Ureter (tissue), 1 donor: Measurements from ENCODE around the gene MAGI2. TPM values are rescaled to one million over a fixed set of nuclear protein-coding genes. Genes with fewer than 3 reads are reported as not detected.
A peak's percentile ranks its signal among the peaks of the same experiment; 100 is the strongest.
"Not testable (repeated sequence)": the region's sequence is repeated elsewhere in the genome, so short reads cannot be mapped to it uniquely, and the experiment has no call there.

Experiments used
- DNase-seq: peaks from one replicate; pipeline ENCODE4 v3.0.0-alpha.2; 2020; ENCODE audit warnings: low spot score
- total RNA-seq: library from RNA; stranded (reverse); gene quantifications from one replicate; pipeline ENCODE4 v1.2.4, GENCODE V29; 2023
- donor health status: DM: yes; HTN: yes; CAD: no.

The MAGI2 gene
- total RNA-seq, 1 donor from 2014 or later, result 25.3 TPM

- no peak for DNase-seq
Measured at GRCh38 chr7:78038465-78039080, 1414.9 kb downstream of the MAGI2 start.

DNA sequence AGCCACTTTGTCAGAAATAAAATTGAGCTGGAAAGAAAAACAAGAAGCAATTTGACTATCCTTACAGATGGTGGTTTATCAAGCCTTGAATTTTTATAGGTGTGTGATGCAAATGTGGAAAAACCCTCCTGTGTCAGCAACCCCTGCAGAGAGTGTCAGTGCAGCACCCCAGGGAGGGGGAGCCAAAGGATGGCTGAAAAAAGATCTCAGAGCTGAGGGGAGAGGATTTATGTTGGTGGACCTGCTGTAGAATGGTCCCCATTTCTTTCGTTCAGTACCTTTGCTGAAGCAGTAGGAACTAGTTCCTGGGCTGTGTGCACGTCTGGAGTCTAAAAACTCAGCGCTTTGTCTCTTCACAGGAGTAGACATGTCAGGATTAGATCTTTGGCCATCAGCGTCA is 1415.9 kb downstream of the MAGI2 start:
- no peak for DNase-seq

DNA sequence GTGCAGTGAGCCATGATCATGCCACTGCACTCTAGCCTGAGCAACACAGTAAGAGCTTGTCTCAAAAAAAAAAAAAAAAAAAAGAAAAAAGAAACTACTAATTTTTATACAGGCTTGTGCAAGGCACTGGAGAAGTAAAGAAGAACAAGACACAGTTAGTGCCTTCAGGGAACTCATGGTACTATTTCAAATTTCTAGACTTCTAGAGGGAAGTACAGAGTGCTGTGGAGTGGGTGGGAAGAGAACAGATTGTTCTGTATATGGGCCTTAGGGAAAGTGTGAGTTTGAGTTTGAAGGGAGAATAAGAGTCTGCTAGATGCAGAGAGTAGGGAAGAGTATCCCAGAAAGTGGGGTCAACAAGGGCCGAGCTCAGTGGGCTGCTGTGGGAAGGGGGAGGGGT is 1420.1 kb downstream of the MAGI2 start:
- DNase-seq, result no peak

DNA sequence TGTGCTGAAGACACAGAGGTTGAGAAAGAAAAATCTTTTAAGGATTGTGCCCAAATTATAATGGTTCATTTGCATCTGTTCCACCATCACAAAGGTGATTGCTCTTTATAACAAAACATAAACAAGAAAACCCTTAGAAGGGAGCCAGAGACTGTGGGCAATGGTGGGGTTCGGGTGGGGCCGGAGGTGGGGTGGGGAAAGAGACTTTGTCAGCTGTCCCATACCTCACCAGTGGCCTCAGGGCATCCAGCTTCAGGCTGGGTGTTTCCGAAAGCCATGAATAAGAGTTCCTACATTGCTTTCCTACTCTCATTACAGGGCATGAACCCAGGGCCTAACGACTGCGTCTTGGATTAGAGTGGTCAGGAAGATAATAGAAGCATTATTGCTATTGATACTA is 1427.0 kb downstream of the MAGI2 start:
- DNase-seq, result no peak

GRCh38 chr7:78024591-78024990 is 1428.9 kb downstream of the MAGI2 start:
- DNase-seq, result no peak

DNA sequence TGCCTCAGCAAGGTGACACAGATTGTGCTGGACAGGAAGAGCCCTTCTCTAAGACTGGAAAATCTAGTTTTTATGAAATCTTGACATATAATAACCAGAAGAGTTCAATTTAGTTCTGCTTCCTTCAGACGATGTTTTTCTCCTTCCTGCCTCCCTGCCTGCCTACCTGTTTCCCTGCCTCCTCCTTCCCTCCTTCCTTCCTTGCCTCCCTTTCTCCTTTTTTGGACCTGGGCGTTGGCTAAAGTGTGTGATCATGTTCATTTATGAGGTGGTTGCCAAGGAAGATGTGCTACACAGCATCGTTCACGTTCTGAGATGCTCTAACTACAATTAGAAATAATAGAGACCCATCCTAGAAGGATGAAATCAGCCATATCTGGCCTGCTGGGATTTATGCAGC is 1430.3 kb downstream of the MAGI2 start:
- DNase-seq, result no peak

DNA sequence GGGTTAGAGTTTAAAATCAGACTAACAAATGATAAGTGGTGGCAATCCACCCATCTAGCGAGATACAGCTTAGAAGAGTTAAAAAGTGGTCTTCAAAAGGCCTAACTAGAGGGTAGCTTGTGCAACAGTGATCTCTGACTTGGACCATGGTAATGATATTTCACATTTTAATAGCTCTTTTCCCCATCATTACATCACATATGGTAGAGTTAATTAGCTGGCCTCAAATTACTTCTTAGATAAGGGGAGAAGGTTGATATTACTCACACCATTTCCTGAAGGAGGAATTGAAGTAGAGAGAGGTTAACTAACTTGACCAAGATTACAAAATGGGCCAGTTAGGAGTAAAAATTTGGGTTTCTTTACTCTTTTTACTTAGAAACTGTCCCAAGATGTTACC is 1431.3 kb downstream of the MAGI2 start:
- DNase-seq, result no peak

- DNase-seq, result no peak
Measured at GRCh38 chr7:78020874-78021249, 1432.6 kb downstream of the MAGI2 start.

- DNase-seq, result peak; percentile 84
Measured at GRCh38 chr7:78020136-78020873, 1433.2 kb downstream of the MAGI2 start.

- peak; percentile 93 for DNase-seq
Measured at GRCh38 chr7:78019447-78020135, 1433.9 kb downstream of the MAGI2 start.

DNA sequence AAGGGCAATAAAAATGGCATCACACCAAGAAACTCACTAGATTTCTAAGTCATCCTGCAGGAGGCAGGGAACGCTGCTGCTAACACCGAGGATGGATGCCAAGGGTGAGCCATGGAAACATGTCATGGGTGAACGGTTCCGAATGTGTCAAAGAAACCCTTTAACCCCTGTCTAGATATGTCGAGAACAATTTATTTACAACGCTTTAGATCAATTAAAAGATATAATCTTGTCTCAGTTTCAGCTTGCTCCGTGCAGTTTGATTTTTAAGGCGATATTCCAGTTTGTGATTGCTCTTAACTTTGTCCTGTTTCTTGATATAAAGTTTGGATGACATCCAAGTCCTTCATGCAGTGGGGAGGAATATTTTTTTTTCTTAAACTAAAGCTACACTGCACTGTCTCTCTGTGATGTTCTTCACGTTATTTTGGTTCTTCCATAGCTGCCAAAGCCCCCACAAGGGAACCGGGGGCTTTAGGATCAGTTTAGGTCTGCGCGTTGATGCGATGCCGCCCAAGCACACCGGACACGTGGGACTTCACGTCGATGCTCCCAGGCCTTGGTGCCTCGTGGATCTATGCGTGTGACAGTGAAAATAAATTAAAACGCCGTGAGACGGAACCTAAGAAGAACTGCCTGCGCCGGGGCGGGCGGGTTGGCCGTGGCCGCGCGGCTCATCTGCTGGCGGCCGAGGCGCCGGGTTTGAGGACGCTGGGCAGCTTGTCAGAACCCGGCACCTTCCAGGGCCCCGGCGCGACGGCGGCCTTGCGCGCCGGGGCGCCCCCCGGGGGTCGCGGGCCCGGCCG is 1434.6 kb downstream of the MAGI2 start:
- DNase-seq, result peak; percentile 59

DNA sequence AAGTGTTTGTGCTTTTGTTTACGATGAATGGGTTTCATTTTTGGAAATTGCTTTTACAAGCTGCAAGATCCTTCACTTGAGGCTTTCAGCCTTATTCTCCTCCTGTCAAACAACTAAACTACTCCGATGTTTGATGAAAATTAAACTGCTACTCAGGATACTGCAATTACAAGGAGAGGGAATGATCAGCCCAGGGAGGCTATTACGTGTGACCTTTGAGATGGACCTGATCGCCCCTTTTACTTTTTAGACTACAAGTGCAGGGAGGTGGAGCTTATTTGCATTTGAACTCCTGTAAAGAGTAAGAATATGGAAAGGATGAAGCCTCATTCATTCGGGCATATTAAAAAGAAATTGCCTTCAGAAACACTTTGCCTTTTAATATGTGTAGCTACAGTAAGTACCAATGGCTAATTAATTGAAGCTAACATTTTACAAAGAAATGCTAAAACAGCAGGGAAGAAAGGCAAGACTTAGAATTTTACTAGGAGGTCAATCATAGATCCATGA is 1435.8 kb downstream of the MAGI2 start:
- DNase-seq, result no peak

GRCh38 chr7:78015574-78016260 is 1437.8 kb downstream of the MAGI2 start:
- no peak for DNase-seq

- no peak for DNase-seq
Measured at GRCh38 chr7:78014401-78014800, 1439.1 kb downstream of the MAGI2 start.

GRCh38 chr7:78013386-78013785 is 1440.1 kb downstream of the MAGI2 start:
- DNase-seq, result no peak

DNA sequence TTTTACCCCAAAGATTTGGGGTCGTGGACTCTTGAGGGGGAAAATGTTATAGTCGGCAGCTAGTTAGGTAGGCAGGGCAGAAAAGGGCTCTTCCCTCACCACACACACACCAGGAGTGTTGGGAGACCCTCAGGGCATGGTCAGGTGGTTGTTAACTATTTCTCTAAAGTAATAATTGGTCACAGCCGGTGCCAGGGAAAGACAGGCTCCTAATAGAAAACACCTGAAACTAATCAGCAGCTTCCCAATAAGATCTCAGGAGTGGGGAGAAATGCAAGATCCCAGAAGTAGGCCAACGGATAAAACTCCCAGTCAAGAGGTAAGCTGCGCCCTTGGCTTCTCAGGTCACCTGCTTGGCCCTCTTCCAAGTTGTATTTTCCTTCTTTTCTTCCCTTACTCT is 1441.8 kb downstream of the MAGI2 start:
- DNase-seq, result no peak

GRCh38 chr7:78007231-78007630 is 1446.2 kb downstream of the MAGI2 start:
- DNase-seq, result no peak

DNA sequence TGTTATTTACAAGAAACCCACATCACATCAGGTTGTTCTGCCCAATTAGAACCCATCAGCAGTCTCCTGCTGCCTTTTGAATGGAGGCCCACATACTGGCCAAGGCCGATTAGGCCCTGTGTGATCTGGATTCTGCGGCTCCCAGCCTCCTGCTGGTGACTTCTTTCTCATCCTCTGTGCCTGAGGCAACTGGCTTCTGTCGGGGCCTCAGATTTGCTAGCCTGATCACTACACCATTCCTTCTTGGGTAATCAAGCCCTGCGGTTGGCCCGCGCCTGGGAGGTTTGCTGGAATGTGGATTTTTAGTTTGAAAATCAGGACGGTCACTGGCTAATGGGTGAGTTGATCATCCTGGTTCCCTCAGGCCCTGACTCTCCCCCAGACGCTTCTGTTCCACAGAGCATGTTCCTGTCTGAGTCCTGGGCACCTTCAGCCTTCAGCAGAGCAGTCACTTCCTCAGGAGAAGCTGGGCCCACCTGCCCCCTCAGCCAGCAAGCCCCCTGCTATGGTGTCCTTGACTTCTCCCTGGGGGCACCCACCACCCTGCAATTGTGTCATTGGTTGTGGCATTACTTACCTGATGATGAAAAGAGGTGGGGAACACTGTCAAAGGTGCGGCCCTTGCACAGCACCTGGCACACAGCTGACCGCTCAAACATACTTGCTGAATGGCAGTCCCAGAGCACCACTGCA is 1447.3 kb downstream of the MAGI2 start:
- no peak for DNase-seq

DNA sequence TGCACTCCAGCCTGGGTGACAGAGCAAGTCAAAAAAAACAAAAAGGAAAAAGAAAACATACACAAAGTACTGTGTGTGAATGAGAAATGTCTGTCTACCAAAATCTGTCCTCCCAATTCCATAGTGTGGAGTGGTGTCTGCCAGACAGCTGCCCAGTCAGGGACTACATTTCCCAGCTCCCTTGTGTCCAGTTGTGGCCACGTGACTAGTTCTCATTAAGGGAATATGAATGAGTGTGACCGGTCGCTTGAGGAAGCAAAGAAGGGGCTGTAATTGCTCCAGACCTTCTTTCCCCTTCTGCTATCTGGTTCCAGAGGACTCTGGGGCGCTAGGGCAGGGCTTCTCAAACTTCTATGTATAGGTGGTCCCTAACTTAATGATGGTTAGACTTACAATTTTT is 1450.8 kb downstream of the MAGI2 start:
- no peak for DNase-seq

- no peak for DNase-seq
Measured at GRCh38 chr7:78002021-78002420, 1451.4 kb downstream of the MAGI2 start.

GRCh38 chr7:77999168-77999567 is 1454.3 kb downstream of the MAGI2 start:
- DNase-seq, result not testable (repeated sequence)
